Measurements from ENCODE around the gene JSRP1.
A peak's percentile ranks its signal among the peaks of the same experiment; 100 is the strongest.

The JSRP1 gene

DNA sequence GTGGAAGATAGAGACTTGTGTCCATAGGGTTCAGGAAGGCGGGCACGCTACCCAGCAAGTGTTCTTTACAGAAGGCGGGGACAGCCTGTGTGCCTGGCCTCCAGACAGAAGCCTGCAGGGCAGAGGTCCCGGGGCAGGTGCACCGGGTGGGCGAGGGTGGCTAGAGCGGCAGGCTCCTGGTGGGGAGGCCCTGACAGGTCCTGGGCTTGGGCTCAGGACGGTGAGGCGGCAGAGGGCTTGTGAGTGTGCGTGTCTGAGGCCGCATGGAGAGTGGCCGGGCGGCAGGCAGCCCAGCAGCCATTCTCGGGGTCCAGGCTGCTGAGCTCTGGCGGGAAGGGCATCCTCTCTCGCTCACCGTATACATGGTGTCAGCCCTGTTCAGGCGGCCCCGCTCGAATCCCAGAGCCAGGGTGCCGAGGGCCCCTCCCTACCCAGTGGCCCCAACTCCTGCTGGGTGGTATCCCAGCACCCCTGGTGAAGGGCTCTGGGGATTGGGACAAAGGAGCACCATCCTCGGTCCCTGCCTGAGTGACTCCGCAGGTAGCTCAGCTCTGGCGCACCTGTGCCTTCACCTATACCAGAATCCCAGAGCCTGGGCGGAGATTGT is 10.1 kb downstream of the JSRP1 start:
- no peak for DNase-seq

DNA sequence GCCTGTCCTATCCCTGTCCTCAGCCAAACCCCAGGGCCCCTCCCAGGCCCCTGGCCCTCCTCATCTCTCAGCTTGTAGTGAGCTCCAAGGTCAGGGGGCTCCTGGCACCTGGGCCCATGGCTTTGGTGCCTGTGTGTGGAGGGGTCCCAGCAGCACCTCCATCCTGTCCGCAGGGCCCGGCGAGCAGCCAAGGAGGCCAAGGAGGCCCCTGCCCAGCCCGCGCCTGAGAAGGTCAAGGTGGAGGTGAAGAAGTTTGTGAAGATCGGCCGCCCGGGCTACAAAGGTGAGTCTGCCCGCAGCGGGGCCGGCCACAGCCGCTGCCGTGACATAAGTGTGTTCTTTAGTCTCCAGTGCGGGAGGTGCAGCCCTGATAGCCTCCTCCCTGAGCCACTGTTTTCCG is 10.9 kb downstream of the JSRP1 start:
- no peak for DNase-seq

DNA sequence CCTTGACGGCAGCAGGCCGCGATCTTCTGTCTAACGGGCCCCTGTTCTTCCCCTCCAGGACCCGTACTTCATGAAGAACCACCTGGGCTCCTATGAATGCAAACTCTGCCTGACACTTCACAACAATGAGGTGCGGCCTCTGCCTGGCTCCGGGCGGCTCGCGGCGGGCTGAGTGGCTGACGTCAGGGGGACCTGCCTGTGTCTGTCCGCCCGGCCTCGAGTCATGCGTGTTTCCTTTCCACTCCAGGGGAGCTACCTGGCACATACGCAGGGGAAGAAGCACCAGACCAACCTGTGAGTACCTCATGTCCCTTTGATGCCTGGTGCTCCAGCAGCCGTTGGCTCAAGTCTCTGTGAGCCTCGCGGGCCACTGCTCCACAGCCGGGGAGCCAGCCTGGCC is 11.7 kb downstream of the JSRP1 start:
- DNase-seq: no peak

DNA sequence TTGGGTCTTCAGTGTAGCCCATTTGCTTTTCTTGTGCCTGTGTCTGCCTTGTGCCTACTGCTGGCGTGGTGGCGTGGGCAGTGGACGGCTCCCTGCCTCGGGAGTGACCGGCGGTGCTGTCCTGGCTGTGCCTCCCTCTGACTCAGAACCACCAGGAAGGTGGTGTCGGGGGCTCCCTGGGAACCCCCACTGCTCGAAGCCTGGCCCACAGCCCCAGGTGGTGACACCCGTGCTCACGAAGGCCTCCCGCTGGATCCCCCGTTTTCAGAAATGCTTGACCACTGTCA is 12.1 kb downstream of the JSRP1 start:
- no peak for DNase-seq

DNA sequence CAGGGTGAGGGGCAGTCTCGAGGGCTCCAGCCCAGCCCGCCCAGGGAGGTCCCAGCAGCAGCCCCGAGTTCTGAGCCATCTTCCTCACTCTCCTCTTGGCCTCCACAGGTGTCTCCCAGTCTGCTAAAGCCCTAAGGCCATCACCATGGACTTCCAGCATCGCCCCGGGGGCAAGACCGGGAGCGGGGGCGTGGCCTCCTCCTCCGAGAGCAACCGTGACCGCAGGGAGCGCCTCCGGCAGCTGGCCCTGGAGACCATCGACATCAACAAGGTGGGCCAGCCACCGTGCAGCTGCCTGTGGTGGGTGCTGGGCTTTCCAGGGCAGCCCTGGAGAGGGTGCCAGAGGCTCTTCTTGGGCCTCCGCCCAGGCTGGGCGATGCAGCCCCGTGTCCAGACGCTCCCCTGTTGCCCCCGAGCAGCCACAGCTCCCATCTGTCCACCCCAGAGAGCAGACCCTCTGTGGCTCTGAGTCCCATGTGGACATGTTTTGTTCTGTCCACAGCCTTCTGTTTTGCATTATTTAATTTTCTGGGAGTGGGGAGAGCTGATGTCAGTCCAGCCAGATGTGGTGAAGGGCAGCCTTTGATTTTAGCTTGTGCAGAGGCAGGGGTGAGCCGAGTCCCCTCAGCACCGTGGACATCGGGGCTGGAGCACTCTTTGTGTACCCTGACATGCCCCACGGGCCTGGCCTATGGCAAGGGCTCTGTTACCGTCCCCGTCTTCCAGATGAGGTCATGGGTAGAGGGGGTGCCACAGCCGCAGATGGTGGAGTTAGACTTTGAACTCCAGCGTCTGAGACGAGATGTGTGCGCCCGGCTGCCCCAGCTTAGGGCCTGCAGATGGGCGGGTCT is 12.7 kb downstream of the JSRP1 start:
- no peak for DNase-seq

DNA sequence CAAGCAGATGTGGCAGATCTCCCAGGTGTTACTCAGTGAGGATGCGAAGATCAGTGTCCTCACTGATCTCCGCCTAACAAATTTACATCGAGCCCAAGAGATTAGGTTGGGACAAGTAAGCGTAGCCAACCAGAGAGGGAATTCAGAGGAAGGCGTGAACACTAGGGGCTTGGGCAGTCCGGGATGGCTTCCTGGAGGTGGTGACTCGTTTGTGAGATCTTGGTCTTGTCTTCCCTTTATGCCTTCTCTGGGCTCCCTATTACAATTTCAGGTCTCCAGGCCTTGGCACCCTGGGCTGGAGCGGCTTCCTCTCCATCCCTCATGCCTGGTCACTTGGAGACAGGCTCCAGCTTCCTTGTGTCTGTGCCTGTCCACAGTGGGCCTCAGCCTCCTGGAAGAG is 13.4 kb downstream of the JSRP1 start:
- DNase-seq: no peak

DNA sequence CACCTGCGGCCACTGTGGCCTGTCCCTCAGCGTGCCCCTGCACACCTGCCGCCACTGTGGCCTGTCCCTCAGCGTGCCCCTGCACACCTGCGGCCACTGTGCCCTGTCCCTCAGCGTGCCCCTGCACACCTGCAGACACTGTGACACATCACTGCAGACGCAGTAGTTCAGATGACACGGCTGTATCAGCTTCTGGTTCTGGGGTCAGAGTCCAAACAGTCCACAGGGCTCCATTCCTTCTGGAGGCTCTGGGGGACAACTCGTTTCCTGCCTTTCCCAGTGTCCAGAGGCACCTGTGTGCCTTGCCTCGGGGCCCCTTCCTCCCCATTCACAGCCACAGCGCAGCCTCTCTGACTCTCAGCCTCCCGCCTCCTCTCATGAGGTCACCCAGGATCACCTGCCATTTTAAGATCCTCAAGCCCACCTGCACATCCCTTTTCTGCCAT is 14.1 kb downstream of the JSRP1 start:
- no peak for DNase-seq

DNA sequence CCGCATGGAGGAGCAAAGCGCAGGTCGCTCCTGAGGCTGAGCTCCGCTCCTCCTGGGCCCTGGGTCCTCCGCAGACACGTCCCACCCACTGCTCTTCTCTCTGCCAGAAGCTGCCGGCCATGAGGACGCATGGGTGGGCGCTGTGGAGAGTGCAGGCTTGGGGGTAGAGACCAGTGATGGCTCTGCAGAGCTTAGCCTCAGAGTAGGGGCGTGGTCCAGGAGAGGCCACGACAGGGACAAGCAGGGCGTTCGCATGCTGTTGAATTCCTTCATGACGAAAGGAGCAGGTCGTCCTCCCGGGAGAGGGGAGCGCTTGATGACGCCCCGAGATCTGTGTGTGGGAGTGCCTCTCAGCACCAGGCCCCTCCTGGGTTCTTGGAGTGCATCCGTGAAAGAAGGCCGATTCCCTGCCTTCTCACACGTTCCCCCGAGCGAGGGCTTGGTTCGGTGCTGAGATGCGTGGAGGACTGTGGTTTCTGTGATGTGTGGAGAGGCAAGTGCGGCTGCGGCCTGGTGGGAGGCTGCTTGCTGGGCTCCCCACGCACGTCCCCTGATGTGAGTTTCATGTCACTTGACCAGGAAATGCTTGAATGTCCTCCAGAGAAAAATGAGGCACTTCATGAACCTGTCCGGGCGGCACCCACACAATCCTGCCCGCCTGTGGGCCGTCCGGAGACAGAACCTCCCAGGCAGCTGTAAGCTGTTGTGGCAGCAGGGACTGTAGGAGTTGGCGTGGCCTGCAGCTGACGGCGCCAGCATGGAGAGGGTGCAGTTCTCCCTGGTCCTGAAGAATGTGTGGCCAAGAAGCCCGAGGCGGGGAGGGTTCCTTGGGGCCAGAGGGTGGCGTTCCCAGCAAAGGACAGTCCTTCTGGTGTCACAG is 15.1 kb downstream of the JSRP1 start:
- DNase-seq: no peak

DNA sequence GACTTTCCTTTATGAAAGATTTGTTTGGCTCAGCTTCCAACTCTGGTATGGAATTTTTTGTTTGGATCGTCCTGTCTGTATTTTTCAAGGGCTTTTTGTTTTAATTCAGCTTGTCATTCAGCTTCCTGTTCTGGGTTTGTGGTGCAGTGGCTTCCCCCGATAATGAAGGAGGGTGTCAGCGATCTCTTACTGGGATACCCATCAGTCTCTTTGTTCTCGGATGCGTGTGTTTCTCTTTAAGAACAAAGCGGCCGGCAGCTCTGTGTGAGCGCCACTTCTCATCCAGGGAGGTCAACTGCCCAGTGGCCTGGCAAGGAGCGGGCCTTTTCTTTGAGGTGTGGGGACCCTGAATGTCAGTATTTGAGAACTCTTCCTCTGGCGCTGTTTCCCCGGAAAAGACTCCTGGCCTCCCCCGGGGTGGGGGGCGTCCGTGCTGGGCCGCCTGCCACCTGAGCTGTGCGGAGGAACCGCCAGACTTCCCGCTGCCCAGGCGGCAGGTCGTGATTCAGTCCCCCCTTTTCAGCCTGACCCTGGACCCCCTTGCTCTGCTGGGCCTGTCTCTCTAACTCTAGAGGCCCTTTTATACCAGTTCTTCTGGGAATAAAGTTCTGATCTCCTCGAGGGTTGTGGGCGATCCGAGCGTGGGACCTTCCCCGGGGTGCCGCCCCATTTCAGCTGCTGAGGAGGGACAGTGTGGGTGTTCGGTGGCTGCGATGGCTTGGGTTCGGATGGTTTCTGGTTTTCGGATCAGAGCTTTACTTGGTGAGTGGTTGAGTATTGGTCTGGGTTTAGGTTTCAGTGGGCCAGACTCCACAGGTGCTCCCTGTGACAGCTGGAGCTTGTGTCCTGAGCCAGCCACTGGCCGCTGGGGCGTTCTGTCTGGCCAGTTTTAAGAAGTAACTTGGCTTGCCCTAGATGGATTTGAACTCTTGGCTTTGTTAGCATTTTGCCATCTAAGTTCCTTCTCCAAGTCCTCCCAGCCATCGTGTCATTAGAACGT is 16.1 kb downstream of the JSRP1 start:
- peak; percentile 33 for DNase-seq

DNA sequence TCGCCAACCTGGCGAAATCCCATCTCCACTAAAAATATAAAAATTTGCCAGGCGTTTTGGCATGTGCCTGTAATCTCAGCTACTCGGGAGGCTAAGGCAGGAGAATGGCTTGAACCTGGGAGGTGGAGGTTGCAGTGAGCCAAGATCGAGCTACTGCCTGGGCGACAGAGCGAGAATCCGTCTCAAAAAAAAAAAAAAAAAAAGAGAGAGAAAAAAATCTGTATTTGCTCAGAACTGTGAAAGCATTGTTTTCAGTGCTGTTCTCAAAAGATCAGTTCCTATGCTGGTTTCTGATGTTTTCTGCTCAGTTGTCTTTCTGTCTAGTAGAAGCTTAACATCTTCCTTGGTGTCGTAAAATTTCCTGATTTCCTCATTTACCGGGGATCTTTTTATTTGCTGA is 17.0 kb downstream of the JSRP1 start:
- no peak for DNase-seq

DNA sequence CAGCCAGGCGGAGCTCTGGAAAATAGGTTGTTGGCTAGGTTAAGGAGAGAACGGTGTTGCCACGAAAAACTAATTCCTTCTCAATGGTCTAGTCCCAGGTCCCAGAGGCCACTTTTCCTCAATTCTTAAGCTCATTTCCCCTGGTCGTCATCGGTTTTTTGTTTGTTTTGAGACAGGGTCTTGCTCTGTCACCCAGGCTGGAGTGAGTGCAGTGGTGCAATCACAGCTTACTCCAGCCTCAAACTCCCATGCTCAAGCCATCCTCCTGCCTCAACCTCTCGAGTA is 18.4 kb downstream of the JSRP1 start:
- no peak for DNase-seq

DNA sequence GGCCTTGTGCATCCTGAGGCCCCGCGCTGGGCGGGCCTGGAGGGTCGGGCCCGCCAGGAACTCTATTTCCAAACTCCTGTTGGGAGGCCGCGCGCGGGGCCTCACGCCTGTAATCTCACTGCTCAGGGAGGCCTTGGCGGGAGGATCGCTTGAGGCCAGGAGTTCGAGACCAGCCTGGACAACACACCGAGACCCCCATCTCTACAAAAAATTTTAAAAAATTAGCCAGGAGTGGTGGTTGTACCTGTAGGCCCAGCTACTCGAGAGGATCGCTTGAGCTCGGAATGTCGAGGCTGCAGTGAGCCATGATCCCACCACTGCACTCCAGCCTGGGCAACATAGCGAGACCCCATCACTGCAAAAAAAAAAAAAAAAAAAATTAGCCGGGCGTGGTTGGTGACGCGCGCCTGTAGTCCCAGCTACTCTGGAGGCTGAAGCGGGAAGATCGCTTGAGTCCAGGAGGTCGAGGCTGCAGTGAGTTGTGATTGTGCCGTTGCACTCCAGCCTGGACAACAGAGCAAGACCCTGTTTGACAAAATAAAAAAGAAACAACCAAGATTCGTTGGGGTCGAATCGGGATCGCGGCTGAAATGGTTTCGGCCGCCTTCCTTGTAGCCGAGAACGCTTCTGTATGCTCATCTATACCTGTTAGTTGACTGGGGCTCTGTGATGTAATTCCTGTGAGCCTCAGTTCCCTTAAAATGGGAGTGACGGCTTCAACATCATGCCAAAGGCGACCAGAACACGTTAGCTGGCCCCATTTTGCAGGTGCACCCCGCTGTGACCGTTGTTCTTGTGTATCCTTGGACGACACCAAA is 19.0 kb downstream of the JSRP1 start:
- no peak for DNase-seq

DNA sequence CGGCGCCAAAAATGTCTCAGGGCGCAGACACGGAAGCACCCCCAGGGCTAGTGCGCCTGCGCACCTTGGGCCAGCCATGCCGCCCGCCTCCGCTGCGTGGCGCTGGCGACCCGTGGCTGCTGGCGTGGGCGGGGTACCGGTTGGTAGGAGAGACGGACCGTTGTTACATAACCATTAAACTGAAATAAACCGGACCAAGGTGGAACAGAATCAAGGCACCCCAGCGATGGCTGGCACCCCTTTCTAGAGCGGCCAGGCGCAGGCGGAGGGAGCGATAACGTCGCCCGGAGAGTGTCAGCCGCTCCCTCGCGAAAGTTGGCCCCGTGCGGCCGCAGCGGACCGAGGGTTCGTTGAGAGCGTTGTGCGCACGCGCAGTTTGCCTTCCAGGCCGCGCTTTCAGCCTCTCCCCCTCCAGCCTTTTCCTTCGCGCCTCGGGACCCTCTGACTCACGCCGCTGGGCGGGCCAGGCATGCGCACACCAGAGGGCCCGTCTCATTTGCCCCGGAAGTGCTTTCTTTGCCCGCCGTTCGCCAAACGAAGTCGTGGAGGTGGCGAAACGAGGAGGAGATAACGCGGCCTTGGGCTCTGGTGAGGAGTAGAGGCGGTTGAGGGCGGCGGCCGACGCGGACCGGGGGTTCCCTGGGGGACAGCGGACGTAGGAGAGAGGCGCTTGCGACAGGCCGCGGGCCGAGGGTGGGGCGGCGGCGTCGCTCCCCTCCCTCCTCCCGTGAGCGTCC is 19.7 kb downstream of the JSRP1 start, which contains the start of the genes PLEKHJ1 and SF3A2:
Gene PLEKHJ1, minus strand, starts transcription at position 16 of the 737 bp plus-strand sequence. CDS start 81 bp downstream, outside the sequence.
Gene SF3A2, plus strand, starts transcription at position 511 of the 737 bp plus-strand sequence. CDS start 6,595 bp downstream, outside the sequence.
- DNase-seq: peak; percentile 98

DNA sequence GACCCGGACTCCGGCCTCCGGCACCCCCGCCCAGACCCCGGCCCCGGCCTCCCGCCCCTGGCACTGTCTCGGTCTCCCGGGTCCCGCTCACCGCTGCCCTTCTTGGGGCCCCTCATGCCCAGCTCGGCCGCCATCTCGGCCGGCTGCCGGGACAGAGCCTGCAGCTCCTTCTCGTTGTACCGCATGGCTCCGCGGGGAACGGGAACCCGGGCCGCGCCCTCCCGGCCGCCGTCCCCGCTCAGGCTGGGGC is 20.2 kb downstream of the JSRP1 start:
- DNase-seq: no peak

DNA sequence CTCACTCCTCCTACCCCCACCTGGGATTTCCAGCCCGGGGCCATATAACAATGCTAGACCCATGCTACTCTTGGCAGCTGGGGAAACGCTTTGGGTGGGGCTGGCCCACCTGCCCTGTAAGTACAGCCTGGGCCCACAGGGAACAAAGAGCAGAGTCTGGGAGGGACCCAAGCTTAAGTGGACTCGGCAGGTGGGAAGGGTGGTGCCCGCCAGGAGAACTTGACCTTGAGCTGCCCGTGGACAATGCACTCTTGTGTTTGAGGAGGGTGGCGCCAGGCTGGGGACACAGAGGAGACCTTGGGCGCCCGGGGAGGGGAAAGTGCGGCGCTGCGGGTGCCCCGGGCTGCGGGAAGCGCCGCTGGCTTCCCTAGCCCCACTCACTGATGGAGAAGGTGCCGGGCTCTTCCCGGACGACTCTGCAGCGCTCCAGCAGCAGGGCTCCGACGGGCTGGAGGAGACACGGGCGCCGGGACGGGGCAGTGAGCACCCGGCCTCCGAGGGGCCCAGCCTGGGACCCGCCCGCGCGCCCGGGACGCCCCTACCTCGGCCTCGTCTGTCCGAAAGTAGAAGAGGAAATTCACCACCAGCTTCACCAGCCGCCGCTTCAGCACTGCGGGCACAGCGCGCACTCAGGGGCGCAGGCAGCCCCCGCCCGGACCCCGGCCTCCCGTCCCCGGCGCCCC is 20.7 kb downstream of the JSRP1 start:
- DNase-seq: no peak

DNA sequence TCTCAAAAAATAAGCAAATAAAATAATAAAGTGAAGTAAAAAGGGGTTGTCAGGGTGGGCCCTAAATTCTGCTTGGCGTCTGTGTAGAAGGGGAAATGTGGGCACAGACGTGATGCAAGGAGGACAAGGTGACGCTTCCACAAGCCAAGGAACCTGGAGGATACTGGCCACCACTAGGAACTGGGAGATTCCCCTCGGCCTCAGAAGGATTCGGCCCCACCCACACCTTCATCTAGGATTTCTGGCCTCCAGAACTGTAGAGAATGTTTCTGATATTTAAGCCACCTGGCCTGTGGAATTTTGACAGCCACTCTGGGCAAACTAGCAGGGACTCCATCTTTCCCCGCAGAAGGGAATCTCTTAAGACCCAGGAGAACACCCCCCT is 21.2 kb downstream of the JSRP1 start:
- DNase-seq: no peak

DNA sequence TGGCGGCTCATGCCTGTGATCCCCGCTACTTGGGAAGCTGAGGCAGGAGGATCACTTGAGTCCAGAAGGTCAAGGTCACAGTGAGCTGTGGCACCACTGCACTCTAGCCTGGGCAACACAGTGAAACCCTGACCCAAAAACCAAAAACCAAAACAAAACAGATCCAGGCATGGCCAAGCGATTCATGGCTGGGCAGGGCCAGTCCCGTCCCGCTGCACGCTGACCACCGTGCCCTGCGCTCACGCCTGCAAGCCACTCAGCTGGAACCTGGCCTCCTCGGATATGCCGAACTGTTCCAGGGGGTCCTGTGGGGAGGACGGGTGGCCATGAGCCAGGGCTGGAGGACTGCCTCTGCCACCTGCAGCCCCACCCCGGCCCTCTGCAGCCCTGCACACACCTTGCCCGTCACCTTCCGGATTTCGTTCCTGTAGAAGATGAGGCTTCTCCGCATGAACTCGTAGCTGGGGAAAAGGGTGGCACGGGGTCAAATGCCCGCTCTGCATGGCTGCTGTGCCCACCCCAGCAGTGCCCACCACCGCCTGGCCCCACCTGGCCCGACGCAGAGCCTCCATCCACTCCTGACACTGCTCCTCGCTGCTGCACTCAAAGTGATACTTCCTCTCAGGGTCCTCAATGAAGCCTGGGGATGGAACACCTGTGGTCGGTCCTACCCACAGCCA is 22.5 kb downstream of the JSRP1 start:
- no peak for DNase-seq

DNA sequence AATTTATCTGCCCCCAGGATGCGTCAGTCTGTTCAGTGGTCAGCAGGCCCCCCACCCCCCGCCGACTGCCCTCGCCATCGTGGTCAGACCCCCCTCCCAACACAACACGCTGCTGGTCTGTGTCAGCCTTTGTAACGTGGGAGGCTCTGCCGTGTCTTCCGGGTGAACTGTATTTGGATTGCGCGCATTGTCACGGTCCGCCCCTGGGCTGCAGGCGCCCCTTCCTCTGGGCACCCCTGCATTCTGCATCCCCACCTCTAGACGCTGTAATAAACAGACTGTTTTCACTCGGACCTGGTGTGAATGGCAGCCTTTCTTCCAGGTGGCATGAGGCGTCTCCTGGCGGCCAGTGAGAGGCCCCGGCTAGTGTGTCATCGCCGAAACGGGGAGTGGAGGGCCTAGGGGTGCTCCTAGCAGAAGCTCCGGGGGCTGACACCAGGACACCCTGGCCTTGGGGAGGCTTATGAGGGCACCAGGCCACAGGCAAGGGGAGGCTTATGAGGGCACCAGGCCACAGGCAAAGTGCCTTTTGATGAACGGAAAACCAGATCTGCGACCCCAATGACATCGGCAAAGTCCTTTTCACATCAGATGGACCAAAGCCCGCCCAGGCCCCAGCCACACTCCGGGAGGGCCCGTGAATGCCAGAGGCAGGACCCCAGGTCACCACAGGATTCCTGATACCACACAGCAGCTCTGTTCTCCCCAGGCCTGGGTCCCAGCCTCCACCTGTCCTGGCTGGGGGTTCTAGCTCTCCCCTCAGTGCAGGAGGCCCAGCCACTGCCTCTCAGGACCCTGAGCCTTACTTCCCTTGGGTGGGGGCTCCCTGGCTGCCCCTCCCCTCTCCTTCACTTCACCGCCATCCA is 23.7 kb downstream of the JSRP1 start:
- DNase-seq: no peak

DNA sequence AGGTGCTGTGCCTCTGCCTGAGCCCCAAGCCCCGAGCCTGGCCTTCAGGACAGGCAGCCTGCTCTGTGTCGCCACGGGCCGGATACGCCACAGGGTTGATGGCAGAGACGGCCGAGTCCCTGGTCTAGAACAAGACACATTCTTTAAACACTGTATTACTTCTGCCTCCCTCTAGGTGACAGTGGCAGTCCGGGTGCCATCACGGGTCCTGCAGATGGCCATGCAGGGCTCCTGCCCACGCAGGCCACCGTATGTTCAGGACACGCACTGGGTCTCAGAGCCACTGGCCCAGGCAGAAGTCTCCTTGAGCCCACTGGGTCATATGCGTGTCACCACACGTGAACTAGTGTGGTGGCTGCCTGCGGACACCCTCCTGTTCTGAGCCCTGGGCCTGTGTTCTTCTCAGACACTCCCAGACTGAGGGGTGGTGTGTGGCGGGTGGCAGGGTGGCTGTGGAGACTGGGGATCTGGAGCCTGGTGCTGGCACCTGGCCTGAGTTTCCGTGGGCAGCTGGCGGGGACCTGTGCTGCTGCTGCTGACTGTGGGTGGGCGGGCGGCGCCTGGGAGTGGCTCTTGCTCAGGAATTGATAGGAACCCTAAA is 24.5 kb downstream of the JSRP1 start:
- no peak for DNase-seq

All from stimulated activated CD4-positive, alpha-beta T cell treated with anti-CD3 and anti-CD28 coated beads, Interleukin-4, amount 100 ng/mL, for 24 hours (primary cell).